Stimulated activated CD8-positive, alpha-beta memory T cell treated with anti-CD3 and anti-CD28 coated beads, Interleukin-4, amount 100 ng/mL, for 4 hours (primary cell): ENCODE results near the gene SLC12A7.

Source experiments
- DNase-seq, 2 donors: peaks; one replicate each; pipeline ENCODE4 v3.0.0-alpha.2; 2020; ENCODE audit warnings: low read depth in 2 of 2, low spot score in 1 of 2

Gene SLC12A7

DNA sequence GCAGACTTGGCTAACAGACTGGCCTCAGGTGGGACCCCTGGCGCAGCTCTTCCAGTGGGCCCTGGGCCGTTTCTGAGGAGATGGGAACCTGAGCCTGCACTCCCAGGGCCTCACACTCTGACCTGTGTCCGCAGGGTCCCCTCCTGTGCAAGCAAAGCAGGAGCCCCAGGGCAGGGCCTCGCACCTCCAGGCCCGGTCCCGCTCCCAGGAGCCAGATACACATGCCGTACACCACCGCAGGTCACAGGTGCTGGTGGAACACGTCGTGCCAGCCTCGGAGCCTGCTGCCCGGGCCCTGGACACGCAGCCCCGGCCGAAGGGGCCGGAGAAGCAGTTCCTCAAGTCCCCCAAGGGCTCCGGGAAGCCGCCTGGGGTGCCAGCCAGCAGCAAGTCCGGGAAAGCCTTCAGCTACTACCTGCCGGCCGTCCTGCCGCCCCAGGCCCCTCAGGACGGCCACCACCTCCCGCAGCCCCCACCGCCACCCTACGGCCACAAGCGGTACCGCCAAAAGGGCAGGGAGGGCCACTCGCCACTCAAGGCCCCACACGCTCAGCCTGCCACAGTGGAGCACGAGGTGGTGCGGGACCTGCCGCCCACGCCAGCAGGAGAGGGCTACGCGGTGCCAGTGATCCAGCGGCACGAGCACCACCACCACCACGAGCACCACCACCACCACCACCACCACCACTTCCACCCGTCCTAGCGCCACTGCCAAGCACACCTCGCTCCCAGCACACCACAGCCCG, 74.0 kb downstream of the SLC12A7 start:
- DNase-seq = no peak

DNA sequence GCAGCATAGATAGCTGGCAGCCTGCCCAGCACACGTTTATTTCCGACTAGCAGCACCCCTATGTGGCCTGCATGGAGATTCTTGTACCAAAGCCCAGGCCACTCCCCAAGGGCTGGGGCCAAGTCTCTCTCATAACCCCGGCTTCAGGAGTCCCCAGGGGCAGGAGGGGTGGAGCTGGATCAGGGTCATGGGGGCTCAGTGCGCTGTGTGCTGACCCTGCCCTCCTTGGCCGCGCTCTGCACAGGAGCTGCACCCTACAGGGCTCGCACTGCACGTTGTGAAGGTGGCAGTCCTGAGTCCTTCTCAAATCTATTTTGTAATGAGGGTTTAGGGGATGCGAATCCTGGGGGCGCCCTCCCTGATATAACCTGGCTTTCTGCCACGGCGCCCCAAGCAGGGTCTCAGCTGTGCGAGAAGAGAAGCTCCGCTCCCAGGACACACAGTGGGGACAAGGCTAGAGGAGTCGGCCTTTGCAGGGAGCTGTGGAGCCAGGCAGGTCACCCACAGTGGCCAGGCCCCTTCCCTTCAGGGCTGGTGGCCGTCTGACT, 74.7 kb downstream of the SLC12A7 start:
- DNase-seq = no peak

DNA sequence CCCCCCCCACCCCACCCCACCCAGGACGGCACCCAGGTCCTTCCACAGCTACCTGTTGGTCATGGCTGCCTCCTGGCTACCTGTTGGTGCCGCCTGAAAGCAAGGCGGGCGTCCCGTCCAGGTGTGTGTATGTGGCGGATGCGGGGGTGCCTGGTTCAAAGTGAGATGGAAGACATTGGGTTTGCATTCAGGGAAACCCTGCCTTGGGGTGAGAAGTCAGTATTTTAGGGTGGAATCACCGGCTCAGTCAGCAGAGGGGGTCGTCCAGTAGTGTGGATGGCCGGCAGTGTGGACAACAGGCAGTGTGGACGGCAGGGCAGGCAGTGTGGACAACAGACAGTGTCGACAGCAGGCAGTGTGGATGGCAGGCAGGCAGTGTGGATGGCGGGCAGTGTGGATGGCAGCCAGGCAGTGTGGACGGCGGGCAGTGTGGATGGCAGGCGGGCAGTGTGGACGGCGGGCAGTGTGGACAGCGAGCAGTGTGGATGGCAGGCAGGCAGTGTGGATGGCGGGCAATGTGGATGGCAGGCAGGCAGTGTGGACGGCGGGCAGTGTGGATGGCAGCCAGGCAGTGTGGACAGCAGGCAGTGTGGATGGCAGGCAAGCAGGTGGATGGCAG, 75.2 kb downstream of the SLC12A7 start:
- no peak for DNase-seq

DNA sequence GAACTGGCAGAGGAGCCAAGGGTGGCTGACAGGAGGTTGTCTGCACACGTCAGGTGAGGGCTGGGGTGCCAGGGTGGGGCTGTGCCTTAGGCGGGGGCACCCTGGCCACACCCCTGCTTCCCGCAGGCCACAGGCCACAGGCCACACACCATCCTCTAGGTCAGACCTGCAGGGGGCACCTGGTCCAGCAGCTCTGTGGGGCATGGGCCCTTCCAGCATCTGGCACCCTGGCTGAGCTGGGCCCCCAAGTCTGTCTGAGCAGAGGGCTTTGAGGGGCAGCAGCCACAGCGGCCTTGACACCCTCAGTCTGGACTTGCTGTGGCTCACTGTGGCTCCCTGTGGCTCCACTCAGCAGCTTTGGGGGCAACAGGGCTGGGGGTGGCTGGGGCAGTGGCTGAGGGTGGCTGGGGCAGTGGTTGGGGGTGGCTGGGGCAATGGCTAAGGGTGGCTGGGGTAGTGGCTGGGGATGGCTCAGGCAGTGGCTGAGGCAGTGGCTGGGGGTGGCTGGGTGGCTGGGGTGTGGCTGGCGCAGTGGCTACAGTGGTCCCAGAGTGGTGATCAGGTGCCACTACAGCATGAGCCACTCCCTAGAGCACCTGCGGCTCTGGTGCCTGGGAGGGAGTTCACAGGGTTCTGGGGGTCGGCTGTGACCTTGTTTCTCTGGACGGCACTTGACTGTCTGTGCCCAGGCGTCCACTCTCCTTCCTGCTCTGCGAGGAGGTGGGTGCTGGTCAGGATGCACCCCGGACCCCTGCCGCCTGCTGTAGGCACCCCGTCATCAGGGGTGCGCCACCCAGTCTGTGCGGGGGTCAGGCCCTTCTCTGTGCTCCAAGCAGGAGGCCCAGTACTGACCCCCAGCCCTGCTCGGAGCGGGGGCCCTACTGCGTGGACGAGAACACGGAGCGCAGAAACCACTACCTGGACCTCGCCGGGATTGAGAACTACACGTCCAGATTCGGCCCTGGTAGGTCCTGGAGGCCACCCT, 76.2 kb downstream of the SLC12A7 start:
- DNase-seq = no peak

DNA sequence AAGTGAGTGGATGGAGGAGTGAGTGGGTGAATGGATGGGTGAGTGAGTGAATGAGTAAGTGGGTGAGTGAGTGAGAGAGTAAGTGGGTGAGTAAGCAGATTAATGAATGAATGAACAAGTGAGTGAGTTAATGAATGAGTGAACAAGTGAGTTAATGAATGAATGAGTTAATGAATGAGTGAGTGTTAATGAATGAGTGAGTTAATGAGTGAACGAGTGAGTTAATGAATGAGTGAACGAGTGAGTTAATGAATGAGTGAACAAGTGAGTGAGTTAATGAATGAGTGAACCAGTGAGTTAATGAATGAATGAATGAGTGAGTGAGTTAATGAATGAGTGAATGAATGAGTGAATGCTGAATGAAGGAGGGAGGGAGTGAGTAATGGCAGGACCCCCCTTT, 76.9 kb downstream of the SLC12A7 start:
- no peak for DNase-seq

DNA sequence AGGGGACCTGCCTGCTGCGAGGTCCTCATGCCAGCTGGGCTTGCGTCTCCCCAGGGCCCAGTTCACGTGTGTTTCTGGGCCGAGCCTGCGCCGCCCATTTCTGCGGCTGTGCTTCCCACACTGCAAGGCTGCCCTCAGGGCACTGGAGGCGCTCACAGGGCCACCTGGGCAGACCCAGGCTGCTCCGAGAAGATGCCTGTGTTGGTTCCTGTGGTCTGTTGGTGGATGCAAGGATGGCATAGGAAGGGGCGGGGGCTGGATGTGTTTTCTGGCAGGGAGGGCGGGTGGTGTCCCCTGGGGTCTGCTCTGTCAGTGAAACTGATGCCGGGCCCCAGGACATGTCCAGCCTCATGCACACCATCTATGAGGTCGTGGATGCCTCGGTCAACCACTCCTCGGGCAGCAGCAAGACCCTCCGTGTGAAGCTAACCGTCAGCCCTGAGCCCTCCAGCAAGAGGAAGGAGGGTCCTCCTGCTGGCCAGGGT, 77.4 kb downstream of the SLC12A7 start:
- DNase-seq = no peak

DNA sequence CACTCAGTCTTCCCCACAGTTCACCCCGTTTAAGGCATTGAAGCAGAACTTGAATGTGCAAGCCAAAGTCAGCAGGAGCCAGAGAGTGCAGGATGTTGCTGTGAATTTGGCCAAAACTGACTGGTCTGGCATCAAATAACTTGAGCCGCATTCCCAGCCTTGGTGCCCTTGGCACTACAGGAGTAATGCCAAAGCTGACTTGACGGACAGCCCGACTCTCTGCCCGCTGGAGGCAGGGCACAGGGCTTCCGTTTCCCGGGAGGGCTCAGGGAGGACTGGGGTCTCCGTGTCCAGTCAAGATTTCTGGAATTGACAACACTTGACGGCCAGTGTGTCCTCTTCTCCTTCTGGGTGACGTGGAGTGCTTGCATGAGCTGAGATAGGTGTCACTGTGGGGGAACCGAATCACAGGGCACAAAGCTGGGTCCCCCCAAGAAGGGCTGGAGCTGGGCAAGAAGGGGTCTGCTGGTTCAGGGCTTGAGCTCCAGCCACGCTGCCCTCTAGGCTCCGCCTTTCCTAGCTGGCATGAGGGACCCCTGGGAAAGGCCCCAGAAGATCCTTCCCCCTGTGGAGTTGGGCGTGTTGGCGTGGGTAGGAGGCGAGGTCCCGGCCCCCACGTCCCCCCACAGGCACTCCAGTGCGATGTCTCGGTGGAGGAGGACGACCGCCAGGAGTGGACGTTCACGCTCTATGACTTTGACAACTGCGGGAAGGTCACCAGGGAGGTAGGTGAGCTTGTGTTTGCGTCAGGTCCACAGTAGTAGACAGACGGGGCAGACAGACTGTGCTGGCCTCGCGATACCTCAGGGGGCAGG, 78.0 kb downstream of the SLC12A7 start:
- no peak for DNase-seq

DNA sequence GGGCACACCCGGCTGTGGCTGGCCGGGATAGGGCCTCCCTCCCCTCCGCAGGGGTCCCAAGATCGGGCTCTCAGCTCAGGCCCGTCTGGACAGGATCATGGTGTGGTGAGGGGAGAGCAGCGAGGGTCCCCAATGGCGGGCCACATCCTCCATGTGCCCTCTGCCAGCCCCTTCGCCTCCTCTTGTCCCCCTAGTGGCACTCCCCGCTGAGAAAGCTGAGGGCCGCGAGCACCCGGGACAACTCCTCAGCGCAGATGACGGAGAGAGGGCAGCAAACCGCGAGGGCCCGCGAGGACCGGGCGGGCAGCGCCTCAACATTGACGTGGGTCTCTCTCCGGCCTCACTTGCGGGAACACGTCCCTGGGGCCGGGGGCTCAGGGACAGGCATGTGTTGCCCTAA, 78.7 kb downstream of the SLC12A7 start:
- DNase-seq = no peak

DNA sequence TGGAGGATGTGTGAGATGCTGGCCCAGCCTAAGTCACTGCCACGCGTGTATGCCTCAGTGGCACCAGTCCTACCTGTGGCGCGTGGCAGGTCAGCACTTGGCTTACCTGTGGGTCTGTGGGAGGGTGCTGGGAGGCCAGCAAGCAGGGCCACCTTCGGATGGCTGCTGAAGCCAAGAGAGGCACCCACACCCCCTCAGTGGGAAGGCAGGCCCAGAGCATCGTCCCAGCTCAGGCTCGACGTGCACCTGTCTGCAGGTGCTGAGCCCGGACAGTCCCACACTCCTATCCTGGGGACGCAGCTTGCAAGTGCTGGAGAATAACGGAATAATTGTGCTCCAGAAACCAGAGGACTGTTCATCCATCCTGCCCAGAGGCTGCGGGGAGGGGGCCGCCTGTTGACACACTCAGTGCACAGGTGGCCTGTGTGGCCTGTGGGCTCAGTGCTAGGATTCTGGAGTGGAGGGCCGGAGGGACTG, 79.3 kb downstream of the SLC12A7 start:
- DNase-seq = no peak

DNA sequence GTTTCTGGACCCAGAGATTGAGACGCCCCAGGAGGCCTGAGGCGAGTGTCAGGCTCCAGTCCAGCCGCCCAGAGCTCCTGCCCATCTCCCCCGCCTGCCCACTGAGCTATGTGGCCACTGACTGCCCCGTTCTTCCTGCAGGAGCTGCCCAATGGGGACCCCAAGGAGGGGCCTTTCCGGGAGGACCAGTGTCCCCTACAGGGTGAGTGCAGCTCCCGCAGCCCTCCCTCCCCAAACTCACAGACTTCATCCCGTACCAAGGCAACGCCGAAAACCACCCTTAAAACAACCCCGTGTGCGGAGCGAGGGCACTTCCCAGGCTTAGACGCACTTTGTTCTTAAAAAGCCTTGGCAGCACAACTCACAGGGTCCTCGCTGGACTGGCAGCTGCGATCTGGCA, 79.9 kb downstream of the SLC12A7 start:
- no peak for DNase-seq

DNA sequence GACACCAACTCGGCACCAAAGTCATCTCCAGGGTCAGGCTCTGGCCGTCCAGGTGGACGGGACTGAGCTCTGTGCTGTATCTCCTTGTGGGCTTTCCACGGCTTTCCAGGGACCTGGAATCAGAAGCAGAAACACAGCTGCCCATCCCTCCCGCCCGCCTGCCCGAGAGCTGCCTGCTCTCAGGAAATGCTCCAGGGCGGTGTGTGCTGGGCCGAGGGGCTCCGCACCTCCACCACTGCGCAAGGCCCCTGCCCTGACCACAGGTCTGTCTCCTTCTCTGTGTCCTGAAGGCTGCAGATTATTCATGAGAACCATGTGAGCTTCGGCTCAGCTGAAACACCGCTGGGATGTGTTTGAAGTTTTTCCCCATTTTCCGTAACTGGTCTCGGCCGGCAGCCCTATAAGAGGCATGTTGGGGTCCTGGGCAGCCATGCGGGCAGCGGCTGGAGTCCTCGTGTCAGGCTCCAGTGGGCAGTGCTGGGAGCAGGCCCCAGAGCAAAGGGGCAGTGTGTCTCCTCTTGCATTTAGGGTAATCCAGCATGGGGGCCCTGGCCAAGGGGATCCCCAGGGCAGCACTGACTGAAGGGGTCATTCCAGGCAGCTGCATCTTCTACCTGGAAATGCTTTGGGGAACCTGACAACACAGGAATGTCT, 80.4 kb downstream of the SLC12A7 start:
- DNase-seq = no peak

DNA sequence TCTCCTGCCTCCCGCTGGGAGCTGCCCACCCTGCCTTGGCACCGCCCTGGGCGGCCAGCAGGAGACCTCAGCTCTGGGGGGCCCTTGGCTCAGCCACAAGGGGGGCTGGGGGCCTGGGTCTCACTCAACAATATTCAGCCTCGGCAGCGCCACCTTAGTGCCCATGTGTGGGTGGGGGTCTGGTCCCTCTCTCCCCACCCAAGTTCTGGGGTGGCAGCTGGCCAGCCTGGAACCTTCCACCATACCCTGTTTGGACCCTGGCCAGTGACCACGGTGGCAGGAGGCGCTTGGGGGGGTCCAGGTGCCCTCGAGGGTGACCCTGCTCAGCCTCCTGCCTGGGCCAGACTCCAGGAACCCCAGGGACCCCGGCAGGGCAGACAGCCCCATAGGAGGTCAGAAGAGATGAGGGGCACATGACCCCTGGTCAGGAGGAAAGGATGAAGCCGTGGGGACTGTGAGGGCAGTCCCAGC, 81.0 kb downstream of the SLC12A7 start:
- DNase-seq = no peak

DNA sequence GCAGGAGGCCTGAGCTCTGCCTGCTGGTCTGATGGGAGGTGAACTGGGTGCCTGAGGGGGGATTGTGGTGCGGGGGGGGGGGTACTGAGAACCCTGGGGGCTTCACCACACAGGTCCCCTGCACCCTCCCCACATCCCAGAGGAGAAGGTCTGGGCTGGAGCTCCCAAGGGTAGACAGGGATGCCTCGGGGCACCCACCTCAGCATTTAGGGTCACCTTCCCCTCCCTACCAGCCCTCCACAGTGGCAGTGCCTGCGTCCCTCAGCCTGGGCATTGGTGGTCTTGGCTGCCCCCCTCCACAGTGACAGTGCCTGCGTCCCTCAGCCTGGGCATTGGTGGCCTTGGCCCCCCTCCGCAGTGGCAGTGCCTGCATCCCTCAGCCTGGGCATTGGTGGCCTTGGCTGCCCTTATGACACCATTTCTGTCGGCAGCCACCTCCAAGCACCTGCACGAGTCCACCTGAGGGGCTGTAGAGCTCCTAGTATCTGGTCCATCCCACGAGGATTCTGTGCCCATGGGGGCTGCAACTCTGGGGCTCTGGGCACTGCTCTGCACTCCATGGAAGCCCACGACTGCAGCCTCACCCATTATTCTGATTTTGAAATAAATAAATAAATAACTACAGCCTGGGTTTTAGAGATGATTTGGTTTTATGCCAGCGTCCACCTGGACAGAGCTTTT, 81.8 kb downstream of the SLC12A7 start:
- no peak for DNase-seq

DNA sequence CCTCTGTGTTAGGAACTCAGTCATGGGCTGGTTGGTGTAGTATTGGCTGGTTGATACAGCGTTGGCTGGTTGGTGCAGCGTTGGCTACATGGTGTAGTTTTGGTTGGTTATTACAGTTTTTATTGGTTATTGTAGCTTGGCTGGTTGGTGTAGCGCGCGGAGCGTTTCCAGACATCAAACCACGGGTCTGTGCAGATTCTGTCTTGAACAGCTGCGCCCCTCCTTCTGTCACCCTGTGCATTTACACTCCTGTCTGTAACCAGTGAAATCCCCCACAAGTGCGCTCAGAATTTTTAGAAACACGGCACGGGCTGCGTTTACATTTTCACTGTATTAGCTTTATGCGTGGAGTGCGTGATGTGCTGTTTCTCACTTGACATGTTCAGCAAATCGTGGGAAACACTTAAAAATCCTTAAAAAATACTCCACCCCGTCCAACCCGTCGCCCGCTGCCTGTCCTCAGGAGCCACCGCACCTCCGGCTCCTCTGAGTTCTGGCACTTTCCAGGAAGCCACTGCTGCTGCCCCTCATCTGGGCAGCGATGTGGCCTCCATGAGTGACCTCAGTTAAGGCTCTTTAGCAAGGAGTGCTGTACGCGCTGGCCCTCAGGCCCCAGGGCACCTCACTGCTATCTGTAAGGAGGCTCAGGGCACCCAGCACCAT, 82.5 kb downstream of the SLC12A7 start:
- DNase-seq = no peak

DNA sequence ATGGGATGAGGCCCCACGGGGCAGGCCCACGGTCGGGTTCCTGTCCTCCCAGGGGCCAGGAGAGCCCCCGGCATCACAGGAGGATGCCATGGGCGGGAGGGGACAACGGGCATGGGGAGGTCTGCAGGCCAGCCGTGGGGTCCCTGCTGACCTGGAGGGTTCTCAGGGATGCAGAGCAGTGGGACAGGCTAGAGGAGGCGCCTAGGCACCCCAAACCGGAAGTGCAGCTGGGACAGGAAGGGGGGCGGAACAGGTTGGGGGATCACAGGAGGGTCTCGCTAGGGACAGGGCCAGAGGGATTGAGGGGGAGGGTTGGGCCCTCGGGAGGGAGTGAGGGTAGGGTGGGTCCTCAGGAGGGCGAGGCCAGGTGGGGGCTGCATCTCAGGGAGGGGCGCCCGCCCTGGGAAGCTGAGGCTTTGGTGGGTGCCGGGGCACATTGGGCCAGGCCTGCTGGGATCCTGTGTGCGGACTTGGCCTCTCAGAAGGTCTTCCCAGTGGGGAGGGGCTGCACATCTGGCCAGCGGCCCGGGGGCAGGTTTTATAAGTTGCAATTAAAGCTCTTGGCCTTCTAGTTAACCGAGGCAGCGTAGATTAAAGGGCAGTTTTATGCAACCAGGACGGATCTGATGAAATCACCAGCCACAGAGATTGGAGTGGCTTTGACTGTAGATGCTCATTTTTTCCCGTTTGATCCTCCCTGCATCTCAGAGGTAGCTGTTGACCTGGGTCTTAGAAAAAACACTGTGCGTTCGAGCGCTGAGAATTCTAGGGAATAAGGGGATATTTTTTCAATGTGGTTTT, 83.2 kb downstream of the SLC12A7 start:
- no peak for DNase-seq

DNA sequence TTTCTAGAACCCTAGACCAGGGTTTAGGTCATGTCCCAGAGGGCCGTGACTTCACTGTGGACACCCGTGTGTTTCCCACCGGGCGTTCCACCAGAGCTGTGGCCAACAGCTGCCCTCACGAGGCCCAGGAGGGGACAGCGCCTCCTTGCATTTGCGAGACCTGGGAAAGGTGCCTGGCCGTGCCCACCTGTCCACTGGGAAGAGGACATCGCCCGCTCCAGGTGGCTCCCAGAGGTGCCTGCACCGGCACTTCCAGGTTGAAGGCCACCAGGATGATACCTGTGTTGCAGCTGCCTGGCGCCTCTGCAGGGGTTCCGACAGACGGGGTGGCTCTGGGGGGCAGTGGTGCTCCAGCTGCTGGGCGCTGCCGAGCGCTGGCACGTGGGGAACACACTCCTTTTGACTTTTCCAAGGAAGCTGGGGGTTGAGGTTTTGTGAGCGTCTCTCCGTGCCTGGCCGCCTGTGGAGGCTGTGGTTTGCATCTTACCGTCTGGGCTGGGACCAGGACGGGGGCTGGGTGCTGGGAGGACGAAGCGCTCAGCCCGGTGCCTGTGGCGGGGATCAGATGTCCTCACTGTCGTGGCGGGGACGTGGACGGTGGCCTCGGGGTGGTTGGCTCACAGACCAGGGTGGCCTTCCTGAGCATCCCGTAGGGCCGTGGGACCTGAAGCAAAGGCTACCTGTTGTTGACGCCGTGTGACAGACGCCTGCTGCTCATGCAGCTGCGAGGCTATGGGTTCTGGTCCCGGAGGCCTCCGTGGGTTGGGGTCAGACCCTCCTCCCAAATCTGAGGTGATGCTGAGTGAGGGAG, 84.0 kb downstream of the SLC12A7 start:
- DNase-seq = no peak
